Measurements from ENCODE around the gene UPK2. TPM values are rescaled to one million over a fixed set of nuclear protein-coding genes. Genes with fewer than 3 reads are reported as not detected.
A peak's percentile ranks its signal among the peaks of the same experiment; 100 is the strongest.

The UPK2 gene
- total and polyA plus RNA-seq, 7 donors, result not detected

GRCh38 chr11:118924591-118925585 lies 31.2 kb upstream of the UPK2 start:
- Histone ChIP-seq H3K36me3 (no peaks in the 10 kb centered on the region), H3K4me1 (peaks cover 0 to 72% (median 64%) of the 10 kb centered on the region in 4 donors), H3K27me3 (no peaks in the 10 kb centered on the region), H3K9me3 (no peaks in the 10 kb centered on the region), H3K27ac (peak overlapping the region; percentile 95 to 100 (median 100)), H3K4me3 (peak overlapping the region; percentile 88 to 98 (median 90))
- peak; percentile 86 for DNase-seq
- 0 to 1% methylated on average over 45 of the region's 45 CpGs for WGBS, 2 donors
- peak in 2 of 4 donors; percentile 4 to 38 for TF ChIP-seq POLR2AphosphoS5 (IDR thresholded peaks at IDR 0.05)
- TF ChIP-seq CTCF (IDR thresholded peaks at IDR 0.05), result no peak
- no peak for TF ChIP-seq EP300 (IDR thresholded peaks at IDR 0.05)
- no peak for TF ChIP-seq POLR2A (IDR thresholded peaks at IDR 0.05)
- intact Hi-C loops (cut with DNase I), result loop anchor here (2.0 to 5.0 kb wide), 3 partner anchors 33 to 318 kb away; partner anchors contain the start of genes DDX6 and PHLDB1

GRCh38 chr11:118927554-118928100 lies 28.5 kb upstream of the UPK2 start:
- TF ChIP-seq CTCF (IDR thresholded peaks at IDR 0.05) (no peak), EP300 (IDR thresholded peaks at IDR 0.05) (no peak), POLR2AphosphoS5 (IDR thresholded peaks at IDR 0.05) (no peak), POLR2A (IDR thresholded peaks at IDR 0.05) (no peak)
- WGBS, 2 donors, result 5 to 13% methylated on average over 7 of the region's 7 CpGs
- peaks cover 0 to 56% (median 47%) of the 10 kb centered on the region in 4 donors for H3K4me1 ChIP-seq
- intact Hi-C loops (cut with DNase I), result loop anchor here (5.0 kb wide), 2 partner anchors 35 to 320 kb away; partner anchors contain the start of gene PHLDB1
- H3K36me3 ChIP-seq, result no peaks in the 10 kb centered on the region
- H3K27ac ChIP-seq, result peak overlapping the region; percentile 95 to 100 (median 100)
- no peak for DNase-seq
- H3K4me3 ChIP-seq, result peak overlapping the region in 2 of 4 donors; percentile 86 to 91
- H3K9me3 ChIP-seq, result no peaks in the 10 kb centered on the region
- no peaks in the 10 kb centered on the region for H3K27me3 ChIP-seq

GRCh38 chr11:118928101-118928869 lies 27.8 kb upstream of the UPK2 start:
- intact Hi-C loops (cut with DNase I), result loop anchor here (5.0 kb wide), 2 partner anchors 36 to 321 kb away; partner anchors contain the start of gene PHLDB1
- H3K36me3 ChIP-seq, result no peaks in the 10 kb centered on the region
- peaks cover 0 to 55% (median 46%) of the 10 kb centered on the region in 4 donors for H3K4me1 ChIP-seq
- no peaks in the 10 kb centered on the region for H3K9me3 ChIP-seq
- peak; percentile 98 for DNase-seq
- WGBS, 2 donors, result 0% methylated on average over 32 of the region's 32 CpGs
- peak overlapping the region; percentile 82 to 91 (median 84) for H3K4me3 ChIP-seq
- no peaks in the 10 kb centered on the region for H3K27me3 ChIP-seq
- TF ChIP-seq POLR2AphosphoS5 (IDR thresholded peaks at IDR 0.05), result peak; percentile 46 to 80 (median 55)
- peak in 2 of 4 donors; percentile 15 to 78 for TF ChIP-seq EP300 (IDR thresholded peaks at IDR 0.05)
- TF ChIP-seq CTCF (IDR thresholded peaks at IDR 0.05), result peak; percentile 86 to 99 (median 94)
- TF ChIP-seq POLR2A (IDR thresholded peaks at IDR 0.05), result peak in 1 of 2 donors; percentile 35
- H3K27ac ChIP-seq, result peak overlapping the region; percentile 95 to 100 (median 100)

GRCh38 chr11:118928870-118929500 lies 27.1 kb upstream of the UPK2 start:
- WGBS, 2 donors, result 1% methylated on average over 26 of the region's 26 CpGs
- Histone ChIP-seq H3K27me3 (no peaks in the 10 kb centered on the region), H3K4me3 (peak overlapping the region; percentile 82 to 91 (median 84)), H3K9me3 (no peaks in the 10 kb centered on the region), H3K27ac (peak overlapping the region; percentile 95 to 100 (median 100)), H3K36me3 (no peaks in the 10 kb centered on the region), H3K4me1 (peaks cover 0 to 55% (median 46%) of the 10 kb centered on the region in 4 donors)
- peak; percentile 88 for DNase-seq
- intact Hi-C loops (cut with DNase I), result loop anchor here (5.0 kb wide), 2 partner anchors 37 to 322 kb away; partner anchors contain the start of gene PHLDB1
- TF ChIP-seq CTCF (IDR thresholded peaks at IDR 0.05) (no peak), EP300 (IDR thresholded peaks at IDR 0.05) (no peak), POLR2A (IDR thresholded peaks at IDR 0.05) (no peak), POLR2AphosphoS5 (IDR thresholded peaks at IDR 0.05) (no peak)

Data from sigmoid colon (tissue), 7 donors.